Endothelial cell of umbilical vein (primary cell): ENCODE data around the gene BOLA2.
"Not testable (repeated sequence)": the region's sequence is repeated elsewhere in the genome, so short reads cannot be mapped to it uniquely, and the experiment has no call there.

Experiments used
- CTCF ChIP-seq, 2 donors: IDR thresholded peaks; 1 replicate in 1 of 2; 2 replicates in 1 of 2; pipeline ENCODE4 v1.5.1; 2011; ENCODE audit warnings: low read length in 2 of 2, mild to moderate bottlenecking in 2 of 2, moderate library complexity in 2 of 2, control low read depth in 1 of 2, inconsistent platforms in 1 of 2, low read depth in 1 of 2; ENCODE audit not compliant: insufficient read depth in 1 of 2; ENCODE audit errors: extremely low read depth in 1 of 2
- EZH2 ChIP-seq: IDR thresholded peaks from 2 replicates; pipeline ENCODE4 v1.6.1; 2012; ENCODE audit warnings: borderline replicate concordance, low read depth, mild to moderate bottlenecking, moderate library complexity, low read length, inconsistent platforms; ENCODE audit not compliant: severe bottlenecking
- FOS ChIP-seq: IDR thresholded peaks from 2 replicates; pipeline ENCODE4 v1.6.1; 2011; ENCODE audit warnings: mild to moderate bottlenecking, low read length, moderate library complexity, borderline replicate concordance; ENCODE audit not compliant: insufficient read depth
- MAX ChIP-seq: IDR thresholded peaks from 2 replicates; pipeline ENCODE4 v1.6.1; 2011; ENCODE audit not compliant: insufficient read depth, insufficient read length
- MYC ChIP-seq: IDR thresholded peaks from one replicate; pipeline ENCODE4 v1.6.1; 2011; ENCODE audit warnings: mild to moderate bottlenecking, low read depth, low read length
- POLR2A ChIP-seq: IDR thresholded peaks from 2 replicates; pipeline ENCODE4 v1.6.1; 2012; ENCODE audit warnings: low read depth, mild to moderate bottlenecking, control low read depth, low read length
- POLR2AphosphoS5 ChIP-seq: IDR thresholded peaks from 2 replicates; pipeline ENCODE4 v1.6.1; 2012; ENCODE audit warnings: low read depth, mild to moderate bottlenecking, control low read depth, low read length, moderate library complexity; ENCODE audit not compliant: insufficient read depth

- not testable (repeated sequence) for TF ChIP-seq CTCF (IDR thresholded peaks at IDR 0.05; ENCODE audit: extremely low read depth in 1 of 2, insufficient read depth in 1 of 2, low read depth in 1 of 2, low read length in 2 of 2); MYC; POLR2AphosphoS5; POLR2A; EZH2; FOS; MAX
These were observed 15.5 kb upstream of the BOLA2 start for GRCh38 chr16:29469660-29470059.
